Tibial nerve (tissue), 4 donors: ENCODE data around the gene KMT2D. TPM values are rescaled to one million over a fixed set of nuclear protein-coding genes. Genes with fewer than 3 reads are reported as not detected.

Experiments used
- DNase-seq, 2 donors: peaks; one replicate each; pipeline ENCODE4 v3.0.0-alpha.2; 2019; ENCODE audit warnings: low spot score in 2 of 2
- H3K27ac ChIP-seq, 4 donors: fragments of 200-600 bp; sonication (generic) in 3 of 4; one replicate each; pipeline ENCODE4 v1.5.1; 2017 to 2019; ENCODE audit warnings: mild to moderate bottlenecking in 1 of 4
- H3K27me3 ChIP-seq, 2 donors: fragments of 200-600 bp; sonication (generic) in 1 of 2; one replicate each; pipeline versions ENCODE4 v1.5.1 to v1.6.0; 2017 to 2019
- H3K36me3 ChIP-seq, 3 donors: fragments of 200-600 bp; sonication (generic); one replicate each; pipeline ENCODE4 v1.5.1; 2018 to 2019
- H3K4me1 ChIP-seq, 4 donors: fragments of 200-600 bp; sonication (generic) in 3 of 4; one replicate each; pipeline ENCODE4 v1.5.1; 2017 to 2019
- H3K4me3 ChIP-seq, 4 donors: fragments of 200-600 bp; sonication (generic) in 3 of 4; one replicate each; pipeline ENCODE4 v1.5.1; 2017 to 2019; ENCODE audit warnings: mild to moderate bottlenecking in 1 of 4, moderate library complexity in 1 of 4
- H3K9me3 ChIP-seq, 4 donors: fragments of 200-600 bp; sonication (generic) in 3 of 4; one replicate each; pipeline ENCODE4 v1.5.1; 2017 to 2019
- CTCF ChIP-seq, 5 experiments: fragments of 200-600 bp in 3 of 5; fragments of 450-650 bp in 2 of 5; sonication (generic) in 3 of 5; IDR thresholded peaks; one replicate each; pipeline ENCODE4 v1.5.1; 2016 to 2019; ENCODE audit warnings: antibody characterized with exemption in 5 of 5, mild to moderate bottlenecking in 3 of 5, moderate library complexity in 2 of 5
- EP300 ChIP-seq, 2 donors: sonication (generic); formaldehyde crosslinking; IDR thresholded peaks; one replicate each; pipeline ENCODE4 v1.6.1; 2017; ENCODE audit warnings: antibody characterized with exemption in 2 of 2, mild to moderate bottlenecking in 1 of 2
- POLR2A ChIP-seq, 2 donors: fragments of 450-650 bp; IDR thresholded peaks; one replicate each; pipeline ENCODE4 v1.6.1; 2017; ENCODE audit warnings: antibody characterized with exemption in 2 of 2, mild to moderate bottlenecking in 2 of 2, moderate library complexity in 2 of 2
- WGBS, 2 donors: methylation state at CpG; one replicate each; pipeline ENCODE4 v1.1.5; 2018; 5-methylcytosine and 5-hydroxymethylcytosine counted together
- total RNA-seq, 4 donors: library from RNA; depleted of rRNA; stranded (reverse); fragments of >200 nt; gene quantifications; one replicate each; pipeline ENCODE4 v1.1.0, GENCODE V29; 2016

Gene KMT2D
- total RNA-seq, 4 donors from 2014 or later = 53.5 to 102 (median 76.9) TPM

- DNase-seq = no peak
- H3K27ac ChIP-seq = peak overlapping the region in 3 of 4 donors; percentile 93 to 99 (median 97)
- WGBS, 2 donors = 0 to 9% methylated on average over 4 to 5 of the region's 5 CpGs
- H3K36me3 ChIP-seq = peaks cover 0 to 13% (median 10%) of the 10 kb centered on the region in 3 donors
- H3K4me3 ChIP-seq = peak overlapping the region; percentile 79 to 100 (median 95)
- TF ChIP-seq EP300 (IDR thresholded peaks at IDR 0.05) = no peak
- TF ChIP-seq POLR2A (IDR thresholded peaks at IDR 0.05) = no peak
- H3K4me1 ChIP-seq = peaks cover 0 to 52% (median 41%) of the 10 kb centered on the region in 4 donors
- H3K9me3 ChIP-seq = no peaks in the 10 kb centered on the region
- H3K27me3 ChIP-seq = no peaks in the 10 kb centered on the region
Measured at GRCh38 chr12:49058366-49059044, 2.1 kb downstream of the KMT2D start.

- TF ChIP-seq POLR2A (IDR thresholded peaks at IDR 0.05) (no peak), CTCF (IDR thresholded peaks at IDR 0.05) (no peak), EP300 (IDR thresholded peaks at IDR 0.05) (no peak)
- no peak for DNase-seq
- H3K27me3 ChIP-seq = no peaks in the 10 kb centered on the region
- H3K4me3 ChIP-seq = peak overlapping the region; percentile 79 to 100 (median 95)
- WGBS, 2 donors = 0 to 3% methylated on average over 4 of the region's 4 CpGs
- H3K4me1 ChIP-seq = peaks cover 0 to 52% (median 41%) of the 10 kb centered on the region in 4 donors
- peak overlapping the region in 3 of 4 donors; percentile 44 to 99 (median 93) for H3K27ac ChIP-seq
- peaks cover 0 to 19% (median 17%) of the 10 kb centered on the region in 3 donors for H3K36me3 ChIP-seq
- no peaks in the 10 kb centered on the region for H3K9me3 ChIP-seq
Measured at GRCh38 chr12:49057888-49058287, 2.7 kb downstream of the KMT2D start.

GRCh38 chr12:49055978-49056754, 4.4 kb downstream of the KMT2D start:
- peaks cover 0 to 46% (median 38%) of the 10 kb centered on the region in 4 donors for H3K4me1 ChIP-seq
- H3K36me3 ChIP-seq = peaks cover 0 to 36% (median 30%) of the 10 kb centered on the region in 3 donors
- peak overlapping the region in 3 of 4 donors; percentile 8 to 92 (median 9) for H3K4me3 ChIP-seq
- WGBS, 2 donors = 26 to 27% methylated on average over 7 of the region's 7 CpGs
- TF ChIP-seq EP300 (IDR thresholded peaks at IDR 0.05) = peak in 1 of 2 donors; percentile 62
- TF ChIP-seq POLR2A (IDR thresholded peaks at IDR 0.05) = no peak
- no peaks in the 10 kb centered on the region for H3K27me3 ChIP-seq
- peak in 1 of 2 donors; percentile 62 for DNase-seq
- no peaks in the 10 kb centered on the region for H3K9me3 ChIP-seq
- H3K27ac ChIP-seq = peak overlapping the region in 3 of 4 donors; percentile 44 to 99 (median 93)

- peaks cover 0 to 43% (median 37%) of the 10 kb centered on the region in 4 donors for H3K4me1 ChIP-seq
- no peak for DNase-seq
- H3K27ac ChIP-seq = no peak overlapping the region
- peaks cover 0 to 47% (median 41%) of the 10 kb centered on the region in 3 donors for H3K36me3 ChIP-seq
- TF ChIP-seq EP300 (IDR thresholded peaks at IDR 0.05) (no peak), CTCF (IDR thresholded peaks at IDR 0.05) (no peak), POLR2A (IDR thresholded peaks at IDR 0.05) (no peak)
- H3K9me3 ChIP-seq = no peaks in the 10 kb centered on the region
- WGBS, 2 donors = 74 to 76% methylated on average over 4 of the region's 4 CpGs
- no peak overlapping the region for H3K4me3 ChIP-seq
- H3K27me3 ChIP-seq = no peaks in the 10 kb centered on the region
Measured at GRCh38 chr12:49055092-49055491, 5.5 kb downstream of the KMT2D start.

GRCh38 chr12:49054524-49054923, 6.1 kb downstream of the KMT2D start:
- Histone ChIP-seq H3K4me3 (no peak overlapping the region), H3K27me3 (no peaks in the 10 kb centered on the region), H3K4me1 (peaks cover 0 to 43% (median 37%) of the 10 kb centered on the region in 4 donors), H3K9me3 (no peaks in the 10 kb centered on the region), H3K36me3 (peaks cover 4 to 53% (median 41%) of the 10 kb centered on the region in 3 donors), H3K27ac (no peak overlapping the region)
- 88 to 90% methylated on average over 8 of the region's 10 CpGs for WGBS, 2 donors
- DNase-seq = no peak
- TF ChIP-seq POLR2A (IDR thresholded peaks at IDR 0.05) (no peak), CTCF (IDR thresholded peaks at IDR 0.05) (no peak), EP300 (IDR thresholded peaks at IDR 0.05) (no peak)
